Endothelial cell of hepatic sinusoid (primary cell): ENCODE results near the gene ESR1.
"Not testable (repeated sequence)": the region's sequence is repeated elsewhere in the genome, so short reads cannot be mapped to it uniquely, and the experiment has no call there.

Experiments
- in situ Hi-C: cut with HindIII; loops from 2 replicates; pipeline ENCODE4 v1.10.0; 2017; ENCODE audit warnings: low sequenced_read_pairs

ESR1 gene

DNA sequence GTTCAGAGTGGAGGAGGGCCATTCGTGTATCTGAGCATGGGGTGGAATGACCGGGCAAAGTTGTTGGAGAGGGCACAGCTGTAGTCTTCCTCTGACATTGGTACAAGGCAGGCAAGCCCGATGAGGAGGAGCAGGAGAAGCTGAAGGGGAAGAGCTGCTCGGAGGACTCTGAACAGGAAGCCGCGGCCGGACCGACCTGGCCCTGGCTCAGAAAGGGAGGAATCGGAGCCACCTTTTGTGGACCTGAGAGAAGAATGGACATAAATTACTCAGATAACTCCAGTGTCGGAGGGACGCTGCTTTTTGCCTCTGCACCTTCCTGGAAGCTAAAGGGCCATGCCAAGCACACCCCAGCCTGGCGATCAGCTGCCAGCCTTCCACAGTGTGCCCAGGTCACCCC is 315.0 kb downstream of the ESR1 start:
- in situ Hi-C loops, result no loop called here

GRCh38 chr6:152123076-152123475 is 315.6 kb downstream of the ESR1 start:
- in situ Hi-C loops, result no loop called here

DNA sequence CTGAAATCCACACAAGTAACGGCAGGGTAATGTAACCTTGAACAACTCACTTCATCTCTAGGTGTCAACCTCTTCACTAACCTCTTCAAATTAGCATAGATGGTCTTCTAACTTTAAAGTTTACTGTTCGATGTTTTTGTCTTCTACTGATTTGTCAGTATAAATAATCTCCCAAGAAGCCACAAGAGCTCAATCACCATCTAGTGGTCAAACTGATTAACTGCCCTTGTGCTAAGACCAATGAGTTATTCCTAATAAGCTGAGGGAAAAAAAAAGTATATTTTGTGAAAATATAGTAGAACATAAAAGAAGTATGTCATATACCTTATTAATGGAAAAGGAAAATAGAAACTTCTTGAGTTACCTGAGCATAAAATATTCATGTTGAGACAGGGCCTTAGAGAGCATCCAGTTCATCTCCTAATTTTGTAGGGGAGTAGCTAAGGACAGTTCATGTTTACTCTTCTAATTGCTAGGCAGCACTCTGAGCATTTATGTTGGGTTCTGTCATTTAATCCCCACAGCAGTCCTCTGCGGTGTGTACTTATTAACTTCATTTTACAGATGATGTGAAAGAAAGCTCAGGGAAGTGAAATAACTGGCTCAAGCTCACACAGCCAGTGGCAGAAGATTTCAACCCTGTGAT is 317.1 kb downstream of the ESR1 start:
- in situ Hi-C loops, result no loop called here

- in situ Hi-C loops, result no loop called here
Measured at GRCh38 chr6:152127432-152128165, 320.1 kb downstream of the ESR1 start.

GRCh38 chr6:152129691-152130151 is 322.2 kb downstream of the ESR1 start:
- in situ Hi-C loops, result no loop called here

DNA sequence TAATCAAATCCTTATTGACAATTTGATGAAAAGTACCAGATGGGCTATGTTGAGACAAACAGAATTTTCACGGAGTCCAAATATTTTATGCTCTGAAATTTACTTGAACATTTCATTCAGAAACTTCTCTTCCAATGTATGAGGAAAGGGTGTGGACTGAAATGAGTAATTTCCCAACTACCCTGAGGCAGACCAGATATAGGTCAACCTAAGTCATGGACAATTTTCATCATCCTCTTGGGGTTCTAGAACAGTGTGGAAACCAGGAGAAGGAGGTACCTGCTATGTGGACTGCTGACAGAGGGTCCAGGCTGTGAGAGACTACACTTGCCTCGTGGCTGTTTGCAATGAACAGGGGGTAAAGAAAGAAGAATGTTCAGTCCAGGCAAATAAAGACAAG is 323.0 kb downstream of the ESR1 start:
- in situ Hi-C loops, result no loop called here

DNA sequence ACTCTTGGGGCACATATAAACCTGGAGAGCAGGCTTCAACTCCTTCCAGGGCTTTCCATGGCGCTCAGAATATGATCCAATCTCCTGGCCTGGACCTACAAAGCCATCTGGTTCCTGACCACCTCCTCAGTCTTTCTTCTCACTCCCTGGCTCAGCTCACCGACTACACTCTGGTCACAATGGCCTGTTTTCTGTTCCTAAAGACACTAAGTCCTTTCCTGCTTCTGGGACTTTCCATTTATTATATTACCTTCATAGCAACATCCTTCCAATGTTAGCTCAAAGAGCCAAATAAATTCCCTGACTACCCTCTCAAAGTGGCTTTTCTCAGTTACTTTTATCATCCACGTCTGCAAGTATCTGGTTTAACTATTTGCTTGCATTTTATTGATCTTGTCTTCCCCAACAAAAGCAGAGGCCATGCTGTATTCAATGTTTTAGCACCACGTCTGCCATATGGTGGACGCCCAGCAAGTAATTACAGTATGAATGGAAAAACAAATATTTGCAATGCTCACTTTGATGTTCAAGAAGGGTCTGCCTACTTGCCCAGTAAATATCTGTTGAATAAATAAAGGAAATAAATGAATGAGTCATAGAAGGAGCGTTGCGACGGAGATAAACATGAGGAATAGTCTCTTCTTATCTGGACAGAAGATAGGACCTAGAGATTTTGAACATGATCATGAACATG is 328.4 kb downstream of the ESR1 start:
- in situ Hi-C loops, result no loop called here

- in situ Hi-C loops, result no loop called here
Measured at GRCh38 chr6:152136449-152136825, 329.0 kb downstream of the ESR1 start.

GRCh38 chr6:152138344-152138743 is 330.9 kb downstream of the ESR1 start:
- in situ Hi-C loops, result not testable (repeated sequence)

DNA sequence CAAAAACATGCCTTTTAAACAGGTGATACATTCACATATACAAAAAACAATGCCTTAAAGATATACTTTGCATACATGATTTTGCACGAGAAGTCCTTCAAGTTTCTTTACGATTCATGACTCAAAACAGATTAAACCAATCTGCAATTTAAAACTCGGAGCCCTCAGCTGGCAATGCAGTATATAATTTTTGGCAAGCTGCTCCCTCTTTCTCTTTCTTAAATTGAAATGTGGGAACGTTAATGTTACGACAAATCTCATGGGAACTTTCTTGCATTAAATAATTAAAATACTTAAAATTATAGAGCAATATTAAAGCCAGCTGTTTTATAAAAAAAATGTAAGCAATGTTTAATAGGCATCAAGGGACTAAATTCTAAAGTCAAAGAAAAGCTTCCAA is 334.6 kb downstream of the ESR1 start:
- in situ Hi-C loops, result loop anchor here (10.0 kb wide), 1 partner anchor 63 kb away; no protein-coding TSS in a partner anchor

GRCh38 chr6:152143359-152143758 is 335.9 kb downstream of the ESR1 start:
- in situ Hi-C loops, result loop anchor here (10.0 kb wide), 1 partner anchor 61 kb away; no protein-coding TSS in a partner anchor

DNA sequence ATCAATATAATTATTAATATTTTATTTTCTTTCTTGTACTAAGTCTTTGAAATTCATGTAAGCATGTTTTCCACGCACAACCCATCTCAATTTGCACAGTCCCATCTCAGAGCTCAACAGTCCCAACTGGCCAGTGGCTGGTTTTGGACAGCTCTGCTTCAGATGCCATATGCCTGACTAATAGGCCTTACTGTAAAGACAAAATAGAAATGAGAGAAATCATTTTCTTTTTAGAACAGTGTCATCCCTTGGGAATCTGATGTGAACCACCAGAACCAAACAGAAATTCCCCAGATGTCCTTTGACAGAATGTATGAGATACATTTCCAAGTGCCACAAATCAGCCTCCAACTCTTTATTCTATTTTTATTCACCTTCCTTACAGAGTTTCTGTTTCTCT is 338.9 kb downstream of the ESR1 start:
- in situ Hi-C loops, result loop anchor here (10.0 kb wide), 1 partner anchor 58 kb away; no protein-coding TSS in a partner anchor

DNA sequence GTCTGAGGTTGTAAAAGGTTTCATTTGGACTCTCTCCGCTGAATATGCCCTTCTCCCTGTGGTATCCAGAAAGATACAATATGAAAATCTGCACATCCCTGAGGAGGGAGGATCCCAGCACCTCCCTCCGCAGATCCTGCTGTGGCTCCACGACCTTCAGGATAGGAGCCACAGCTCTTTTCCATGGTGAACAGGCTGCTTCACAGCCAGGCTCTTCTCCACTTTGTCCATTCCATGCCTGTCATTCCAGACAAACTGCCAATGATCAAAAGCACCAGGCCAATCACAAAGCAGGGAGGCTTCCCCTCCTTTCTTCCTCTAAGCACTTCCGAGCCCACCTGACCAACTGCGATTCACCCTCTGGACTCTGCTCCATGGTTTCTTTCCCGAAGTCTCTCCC is 339.8 kb downstream of the ESR1 start:
- in situ Hi-C loops, result loop anchor here (10.0 kb wide), 1 partner anchor 58 kb away; no protein-coding TSS in a partner anchor

DNA sequence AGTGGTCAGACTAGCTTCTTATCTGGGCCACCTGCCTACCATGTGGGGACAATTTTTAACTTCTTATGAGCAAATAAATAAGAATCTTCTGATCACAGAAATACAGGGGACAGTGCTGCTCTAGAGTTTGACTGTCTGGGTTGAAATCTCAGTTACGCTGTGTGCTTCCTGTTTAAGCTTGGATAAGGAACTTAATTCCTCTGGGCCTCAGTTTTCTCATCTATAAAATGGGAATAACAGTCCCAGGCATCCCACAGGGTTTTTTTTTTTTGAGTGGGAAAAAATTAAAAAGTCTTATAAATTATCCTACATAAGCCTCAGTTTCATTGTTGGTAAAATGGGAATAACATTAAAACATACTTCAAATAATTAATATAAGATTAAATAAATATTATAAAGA is 340.9 kb downstream of the ESR1 start:
- in situ Hi-C loops, result loop anchor here (10.0 kb wide), 1 partner anchor 56 kb away; no protein-coding TSS in a partner anchor

DNA sequence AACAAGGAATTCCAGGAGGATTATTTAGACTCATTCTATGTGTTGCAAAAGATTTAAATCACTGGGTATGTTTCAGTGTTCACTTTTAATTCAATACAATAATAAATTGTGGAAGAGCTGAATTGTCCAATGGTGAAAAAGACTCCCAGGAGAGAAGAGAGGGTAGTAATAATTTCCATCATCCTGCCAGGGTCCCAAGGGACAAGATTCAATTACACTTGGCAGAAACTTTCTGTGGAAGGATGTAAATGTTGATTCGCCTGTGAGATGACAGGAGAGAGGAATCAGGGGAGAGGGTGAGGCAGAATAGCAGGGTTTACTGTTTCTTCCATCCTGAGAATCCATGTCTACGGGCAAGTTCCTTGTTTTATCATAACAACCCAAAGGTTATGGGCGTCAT is 342.7 kb downstream of the ESR1 start:
- in situ Hi-C loops, result no loop called here

DNA sequence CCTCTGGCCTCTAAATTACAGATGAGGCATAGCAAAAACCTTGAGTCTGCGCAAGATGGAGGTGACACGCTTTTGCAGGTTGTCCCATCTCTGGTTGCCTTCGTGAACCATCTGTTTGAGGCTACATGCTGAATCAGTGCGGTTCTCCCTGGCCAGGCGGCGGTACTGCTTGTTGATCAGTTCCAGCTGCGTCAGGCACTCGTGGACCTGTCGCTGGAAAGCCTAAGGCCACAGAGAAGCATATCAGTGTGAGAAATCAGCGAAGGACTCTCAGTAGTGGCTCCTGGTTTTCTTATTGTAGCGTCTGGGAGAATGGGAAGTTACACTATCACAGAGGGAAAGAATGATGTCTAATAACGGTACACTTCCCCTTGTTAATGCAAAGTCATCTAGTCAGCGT is 344.4 kb downstream of the ESR1 start:
- in situ Hi-C loops, result no loop called here

GRCh38 chr6:152154559-152155356 is 347.3 kb downstream of the ESR1 start:
- in situ Hi-C loops, result no loop called here

DNA sequence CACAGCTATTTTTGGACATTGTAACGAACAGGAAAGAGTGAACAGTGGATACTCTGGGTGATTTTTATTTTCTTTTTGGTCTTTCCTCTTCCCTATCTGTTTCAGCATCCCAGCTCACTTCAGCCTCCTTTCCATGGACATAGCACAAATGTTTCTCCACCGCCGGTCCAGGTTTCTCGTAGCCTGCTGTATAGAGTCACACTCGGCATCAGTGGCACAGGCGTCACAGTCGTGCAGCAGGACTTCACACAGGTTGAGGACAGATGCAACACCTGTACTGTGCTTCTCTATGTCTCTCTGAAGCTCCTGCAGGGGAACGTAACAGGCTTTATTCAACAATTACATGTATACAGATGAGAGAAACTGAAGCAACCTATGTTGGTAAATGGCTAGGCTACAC is 348.3 kb downstream of the ESR1 start:
- in situ Hi-C loops, result no loop called here

- in situ Hi-C loops, result no loop called here
Measured at GRCh38 chr6:152160346-152160745, 352.9 kb downstream of the ESR1 start.

DNA sequence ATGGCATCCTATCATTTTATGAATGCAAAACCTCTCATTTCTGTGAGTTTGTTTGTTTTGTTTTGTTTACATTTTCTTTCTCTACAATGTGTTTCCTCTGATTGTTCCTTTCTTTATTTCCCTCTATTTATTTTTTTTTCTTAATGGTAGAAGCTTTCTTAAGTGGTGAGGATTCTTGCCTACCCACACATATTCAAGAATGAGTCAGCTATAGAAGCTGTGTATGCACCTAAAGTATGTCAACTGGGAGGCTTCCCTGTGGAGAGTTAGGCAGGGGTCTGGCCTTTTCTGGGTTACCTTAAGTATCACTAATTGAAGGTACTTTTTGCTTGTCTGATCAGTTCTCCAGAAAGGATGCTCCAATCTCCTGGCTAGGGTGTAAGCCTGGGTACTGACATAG is 354.0 kb downstream of the ESR1 start:
- in situ Hi-C loops, result no loop called here

- in situ Hi-C loops, result no loop called here
Measured at GRCh38 chr6:152164957-152165356, 357.5 kb downstream of the ESR1 start.
